ENCODE measurements around the gene CXCL17.

The CXCL17 gene

DNA sequence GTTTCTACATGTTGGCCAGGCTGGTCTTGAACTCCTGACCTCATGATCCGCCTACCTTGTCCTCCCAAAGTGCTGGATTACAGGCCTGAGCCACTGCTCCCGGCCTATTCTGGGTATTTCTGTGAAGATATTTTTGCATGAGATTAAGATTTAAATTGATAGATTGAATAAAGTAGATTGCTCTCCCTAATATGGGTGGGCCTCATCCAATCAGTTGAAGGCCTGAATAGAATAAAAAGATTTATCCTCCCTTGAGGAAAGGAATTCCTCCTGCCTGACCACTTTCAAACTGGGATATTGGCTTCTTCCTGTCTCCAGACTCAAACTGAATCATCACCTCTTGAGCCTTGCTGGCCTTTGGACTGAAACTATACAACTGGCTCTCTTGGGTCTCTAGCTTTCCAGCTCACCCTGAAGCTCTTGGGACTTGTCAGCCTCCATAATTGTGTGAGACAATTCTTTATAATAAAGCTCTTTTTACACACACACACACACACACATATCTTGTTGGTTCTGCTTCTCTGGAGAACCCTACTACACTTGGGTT, 36.1 kb upstream of the CXCL17 start:
- DNase-seq (ENCODE audit: extremely low read depth, low read depth), result no peak
- TF ChIP-seq, protein P1, sequence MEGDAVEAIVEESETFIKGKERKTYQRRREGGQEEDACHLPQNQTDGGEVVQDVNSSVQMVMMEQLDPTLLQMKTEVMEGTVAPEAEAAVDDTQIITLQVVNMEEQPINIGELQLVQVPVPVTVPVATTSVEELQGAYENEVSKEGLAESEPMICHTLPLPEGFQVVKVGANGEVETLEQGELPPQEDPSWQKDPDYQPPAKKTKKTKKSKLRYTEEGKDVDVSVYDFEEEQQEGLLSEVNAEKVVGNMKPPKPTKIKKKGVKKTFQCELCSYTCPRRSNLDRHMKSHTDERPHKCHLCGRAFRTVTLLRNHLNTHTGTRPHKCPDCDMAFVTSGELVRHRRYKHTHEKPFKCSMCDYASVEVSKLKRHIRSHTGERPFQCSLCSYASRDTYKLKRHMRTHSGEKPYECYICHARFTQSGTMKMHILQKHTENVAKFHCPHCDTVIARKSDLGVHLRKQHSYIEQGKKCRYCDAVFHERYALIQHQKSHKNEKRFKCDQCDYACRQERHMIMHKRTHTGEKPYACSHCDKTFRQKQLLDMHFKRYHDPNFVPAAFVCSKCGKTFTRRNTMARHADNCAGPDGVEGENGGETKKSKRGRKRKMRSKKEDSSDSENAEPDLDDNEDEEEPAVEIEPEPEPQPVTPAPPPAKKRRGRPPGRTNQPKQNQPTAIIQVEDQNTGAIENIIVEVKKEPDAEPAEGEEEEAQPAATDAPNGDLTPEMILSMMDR (IDR thresholded peaks at IDR 0.05; ENCODE audit: low read depth, low read length), result no peak

DNA sequence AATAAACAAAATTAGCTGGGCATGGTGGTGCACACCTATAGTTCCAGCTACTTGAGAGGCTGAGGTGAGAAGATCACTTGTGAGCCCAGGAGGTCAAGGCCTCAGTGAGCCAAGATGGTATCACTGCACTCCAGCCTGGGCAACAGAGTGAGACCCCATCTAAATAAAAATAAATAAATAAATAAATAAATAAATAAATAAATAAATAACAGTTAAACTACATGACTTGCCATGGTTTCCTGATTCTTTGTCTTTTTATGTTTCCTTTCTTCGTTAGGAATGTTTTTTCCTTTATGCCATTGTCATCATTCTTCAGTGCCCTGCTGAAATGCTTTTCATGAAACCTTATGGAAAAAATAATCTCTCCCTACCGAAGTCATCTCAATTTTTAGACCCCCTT, 35.2 kb upstream of the CXCL17 start:
- TF ChIP-seq, protein P1 (IDR thresholded peaks at IDR 0.05; ENCODE audit: low read depth, low read length), result no peak
- DNase-seq (ENCODE audit: extremely low read depth, low read depth), result no peak

DNA sequence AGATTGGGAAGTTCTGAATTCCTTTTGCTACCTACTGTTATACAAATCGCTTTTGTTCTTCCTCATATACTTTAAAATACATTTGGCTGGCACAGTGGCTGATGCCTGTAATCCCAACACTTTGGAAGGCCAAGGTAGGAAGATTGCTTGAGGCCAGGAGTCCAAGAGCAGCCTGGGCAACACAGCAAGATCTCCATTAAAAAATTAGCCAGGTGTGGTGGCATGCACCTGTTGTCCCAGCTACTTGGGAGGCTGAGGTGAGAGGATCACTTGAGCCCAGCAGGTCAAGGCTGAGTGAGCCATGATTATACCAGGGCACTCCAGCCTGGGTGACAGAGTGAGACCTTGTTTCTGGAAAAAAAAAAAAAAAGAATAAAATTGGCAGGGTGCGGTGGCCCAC, 34.4 kb upstream of the CXCL17 start:
- no peak for DNase-seq (ENCODE audit: extremely low read depth, low read depth)
- TF ChIP-seq, protein P1 (IDR thresholded peaks at IDR 0.05; ENCODE audit: low read depth, low read length), result no peak

DNA sequence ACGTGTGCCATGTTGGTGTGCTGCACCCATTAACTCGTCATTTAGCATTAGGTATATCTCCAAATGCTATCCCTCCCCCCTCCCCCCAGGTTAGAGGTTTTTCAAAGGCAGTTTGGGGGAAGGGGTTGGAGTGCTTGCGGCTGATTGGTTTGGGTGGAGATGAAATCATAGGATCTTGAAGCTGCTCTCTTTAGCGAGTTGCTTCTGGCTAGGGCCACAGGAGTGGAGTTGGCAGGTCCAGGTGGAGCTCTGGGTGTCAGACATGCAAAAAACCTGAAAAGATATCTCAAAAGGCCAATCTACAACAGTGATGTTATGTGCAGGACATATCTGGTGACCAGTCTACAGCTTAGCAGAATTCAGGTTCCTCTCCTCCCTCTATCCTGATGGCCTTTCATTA, 32.6 kb upstream of the CXCL17 start:
- TF ChIP-seq, protein P1 (IDR thresholded peaks at IDR 0.05; ENCODE audit: low read depth, low read length), result no peak

DNA sequence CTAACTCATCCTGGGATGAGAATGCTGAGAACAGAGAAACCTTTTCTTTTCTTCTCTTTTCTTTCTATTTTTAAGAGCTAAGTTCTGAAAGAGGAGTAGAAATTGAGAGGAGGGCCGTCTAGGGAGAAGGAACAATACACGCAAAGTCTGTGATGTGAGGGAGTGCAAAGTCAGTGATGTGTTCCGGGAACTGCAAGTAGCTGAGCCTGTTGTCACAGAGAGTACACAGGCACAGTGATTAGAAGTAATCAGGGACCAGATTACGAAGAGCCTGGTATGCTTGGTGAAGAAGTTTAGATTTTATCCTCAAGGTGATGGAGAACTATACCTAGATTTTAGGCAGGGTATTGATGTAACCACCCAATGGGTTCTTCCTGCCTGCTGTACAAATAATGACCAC, 32.0 kb upstream of the CXCL17 start:
- no peak for DNase-seq (ENCODE audit: extremely low read depth, low read depth)

More for the DNA sequence above, 32.6 kb upstream of the CXCL17 start:
- no peak for DNase-seq (ENCODE audit: extremely low read depth, low read depth)

DNA sequence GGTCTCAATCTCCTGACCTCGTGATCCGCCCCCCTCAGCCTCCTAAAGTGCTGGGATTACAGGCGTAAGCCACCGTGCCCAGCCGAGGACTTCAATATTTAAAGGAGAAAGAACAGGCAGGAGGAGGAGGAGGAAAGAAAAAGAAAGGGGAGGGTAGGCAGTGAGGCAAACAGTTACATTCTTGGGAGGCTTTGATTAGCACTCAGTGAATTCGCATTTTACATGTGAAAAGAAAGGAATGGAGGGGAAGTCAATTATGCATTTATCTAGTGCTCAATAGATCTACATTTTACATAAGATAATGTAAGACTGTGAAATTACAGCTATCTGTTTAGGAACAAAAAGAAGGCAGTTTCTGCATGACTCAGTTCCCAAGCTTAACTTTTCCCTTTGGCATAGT, 30.9 kb upstream of the CXCL17 start:
- TF ChIP-seq, protein P1 (IDR thresholded peaks at IDR 0.05; ENCODE audit: low read depth, low read length), result no peak

More for the DNA sequence above, 32.0 kb upstream of the CXCL17 start:
- TF ChIP-seq, protein P1 (IDR thresholded peaks at IDR 0.05; ENCODE audit: low read depth, low read length), result no peak

DNA sequence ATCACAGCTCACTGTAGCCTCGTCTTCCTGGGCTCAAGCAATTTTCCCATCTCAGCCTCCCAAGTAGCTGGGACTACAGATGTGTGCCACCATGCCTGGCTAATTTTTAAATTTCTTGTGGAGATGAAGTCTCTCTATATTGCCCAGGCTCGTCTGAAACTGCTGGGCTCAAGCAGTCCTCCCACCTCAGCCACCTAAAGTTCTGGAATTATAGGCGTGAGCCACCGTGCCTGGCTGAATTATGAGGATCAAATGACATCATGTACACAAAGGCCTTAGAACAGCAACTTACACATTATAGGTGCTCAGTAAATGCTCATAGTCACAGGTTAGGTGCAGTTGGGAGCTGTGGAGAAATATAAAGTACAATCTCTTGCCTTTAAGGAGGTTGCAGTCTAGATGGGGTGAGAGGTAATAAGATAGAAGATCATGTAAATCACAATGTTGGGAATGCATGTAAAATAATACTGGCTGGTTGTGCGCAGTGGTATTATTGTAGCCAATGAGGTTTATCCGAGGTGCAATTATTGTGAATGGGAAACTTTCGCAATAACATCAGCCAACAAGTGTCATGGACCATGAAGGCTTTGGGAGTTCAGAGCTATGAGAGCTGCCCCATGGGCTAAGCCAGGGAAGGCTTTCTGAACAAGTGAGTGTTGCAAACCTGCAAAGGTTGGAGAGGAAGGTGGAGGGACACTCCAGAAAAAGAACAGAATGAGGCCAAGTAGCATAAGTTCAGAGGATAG, 29.8 kb upstream of the CXCL17 start:
- no peak for DNase-seq (ENCODE audit: extremely low read depth, low read depth)
- TF ChIP-seq, protein P1 (IDR thresholded peaks at IDR 0.05; ENCODE audit: low read depth, low read length), result no peak

More for the DNA sequence above, 30.9 kb upstream of the CXCL17 start:
- DNase-seq (ENCODE audit: extremely low read depth, low read depth), result no peak

Measured in AG09319 (cell line).